Inflammatory macrophage (primary cell): ENCODE measurements around the gene SLC66A1.
A peak's percentile ranks its signal among the peaks of the same experiment; 100 is the strongest.

Experiments used
- DNase-seq, 2 donors: peaks; one replicate each; pipeline ENCODE4 v3.0.0-alpha.2; 2020 to 2022

Gene SLC66A1

DNA sequence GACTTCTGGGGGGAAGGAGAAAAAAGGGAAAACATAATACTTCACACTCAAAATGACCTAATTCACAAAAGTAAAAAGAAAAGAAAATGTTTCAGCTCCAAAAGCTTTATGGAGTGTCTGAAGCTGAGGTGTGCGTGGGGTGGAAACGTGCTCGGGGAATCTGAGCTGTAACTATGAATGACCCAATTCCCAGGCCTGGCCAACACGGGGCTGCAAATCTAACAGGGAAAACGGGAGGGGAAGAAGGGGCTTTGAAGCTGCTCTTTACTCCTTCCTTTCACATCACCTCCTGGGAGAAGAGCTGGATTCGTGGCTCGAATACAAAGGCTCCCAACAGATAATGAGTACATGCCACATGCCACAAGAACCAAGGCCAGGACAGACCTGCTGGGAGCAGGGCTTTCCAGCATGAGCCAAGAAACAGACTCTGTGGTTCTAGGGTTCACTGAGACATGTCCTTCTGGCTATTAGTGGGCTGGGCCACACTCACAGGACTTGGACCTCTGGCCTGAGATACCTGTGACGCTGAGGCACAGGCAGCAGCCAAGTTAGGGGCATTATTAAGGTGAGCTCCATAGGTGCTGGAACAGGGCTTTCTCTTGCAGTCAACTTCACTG lies 51.5 kb downstream of the SLC66A1 start:
- DNase-seq: no peak

DNA sequence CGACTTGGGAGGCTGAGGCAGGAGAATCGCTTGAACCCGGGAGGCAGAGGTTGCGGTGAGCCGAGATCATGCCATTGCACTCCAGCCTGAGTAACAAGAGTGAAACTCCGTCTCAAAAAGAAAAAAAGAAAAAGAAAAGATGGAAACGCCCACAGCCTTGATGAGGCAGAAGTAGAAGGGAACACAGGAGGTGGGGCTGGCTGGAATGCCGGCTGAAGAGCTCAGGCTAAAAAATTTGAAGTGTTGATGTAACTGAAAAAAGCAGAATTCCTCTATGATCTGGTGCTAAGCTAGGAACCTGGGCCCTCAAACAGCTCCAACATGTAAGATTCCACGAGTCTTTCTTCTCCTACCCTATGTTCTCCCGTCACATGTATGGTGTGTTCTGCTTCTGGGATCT lies 53.6 kb downstream of the SLC66A1 start:
- no peak for DNase-seq

DNA sequence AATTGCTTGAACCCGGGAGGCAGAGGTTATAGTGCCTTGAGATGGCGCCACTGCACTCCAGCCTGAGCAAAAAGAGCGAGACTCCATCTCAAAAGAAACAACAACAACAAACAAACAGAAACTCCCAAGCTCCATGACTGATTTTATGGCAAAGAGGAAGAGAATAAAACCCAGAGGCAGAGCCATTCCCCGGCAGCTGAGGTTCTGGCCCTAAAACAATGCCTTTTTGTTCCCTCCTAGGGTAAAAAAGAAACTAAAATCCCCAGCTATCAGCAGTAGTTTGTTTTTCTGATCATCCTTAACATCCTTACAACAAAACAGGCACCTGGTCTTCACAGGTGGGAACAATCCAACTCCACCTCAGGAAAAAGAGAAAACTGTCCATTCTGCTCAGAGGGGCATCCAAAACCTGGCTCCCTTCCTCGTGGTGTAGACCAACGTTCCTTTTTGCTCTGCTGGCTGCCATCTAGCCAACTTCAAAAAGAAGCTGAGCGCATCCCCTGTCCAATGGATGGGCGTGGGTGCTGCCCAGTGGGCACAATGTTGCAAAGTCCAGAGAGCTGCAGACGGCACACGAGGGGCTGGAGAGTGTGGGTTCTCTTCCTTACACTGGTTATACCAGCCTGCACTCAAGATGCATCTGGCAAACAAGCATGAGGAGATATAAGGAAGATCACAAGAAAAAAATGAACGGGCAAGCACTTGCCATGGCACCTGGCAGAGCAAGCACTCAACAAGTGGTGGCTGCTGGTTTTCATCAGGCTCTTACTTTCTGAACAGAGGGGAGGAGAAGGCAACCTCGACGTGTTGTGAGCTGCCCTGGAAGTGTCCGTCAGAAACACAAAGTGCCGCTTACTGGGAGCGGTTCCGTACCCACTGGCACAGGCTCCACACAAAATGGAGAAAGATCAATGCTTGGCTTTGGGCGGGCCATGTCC lies 54.7 kb downstream of the SLC66A1 start:
- no peak for DNase-seq

DNA sequence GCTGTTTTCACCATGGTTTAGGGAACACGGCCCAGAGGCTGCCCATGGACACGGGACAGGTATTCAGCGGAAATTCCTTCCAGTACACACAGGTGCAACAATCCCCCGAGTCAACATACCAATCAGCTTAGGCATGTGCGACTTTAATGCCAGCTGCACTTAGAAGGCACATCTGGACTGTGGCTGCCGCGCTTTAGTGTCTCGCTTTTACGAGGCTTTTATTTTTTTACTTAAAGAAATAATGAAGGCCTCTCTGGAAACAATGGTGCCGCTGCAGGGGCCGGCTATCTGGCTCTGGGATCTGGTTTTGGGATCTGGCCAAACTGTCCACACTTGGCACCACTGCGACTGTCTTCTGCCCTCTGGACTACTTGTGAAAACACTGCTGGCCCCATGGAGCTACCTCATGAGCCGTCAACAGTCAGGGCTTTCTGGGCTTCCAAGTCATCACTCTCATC lies 55.5 kb downstream of the SLC66A1 start:
- DNase-seq: no peak

DNA sequence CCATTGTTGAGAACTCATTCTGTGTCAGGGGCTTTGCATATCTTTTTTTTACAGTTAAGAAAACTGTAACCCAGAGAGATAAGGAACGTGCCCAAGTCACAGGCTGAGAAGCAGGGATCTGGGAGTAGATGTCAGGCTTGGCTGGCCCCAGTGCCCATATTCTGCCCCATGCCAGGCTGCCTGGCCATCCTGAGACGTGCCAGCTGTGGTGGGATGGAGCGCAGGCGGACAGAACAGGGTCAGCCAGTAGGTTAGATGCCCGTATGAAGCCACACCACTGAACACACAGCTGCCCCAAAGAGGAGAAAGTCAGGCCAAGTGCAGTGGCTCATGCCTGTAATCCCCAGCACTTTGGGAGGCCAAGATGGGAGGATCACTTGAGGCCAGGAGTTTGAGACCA lies 55.9 kb downstream of the SLC66A1 start:
- no peak for DNase-seq

DNA sequence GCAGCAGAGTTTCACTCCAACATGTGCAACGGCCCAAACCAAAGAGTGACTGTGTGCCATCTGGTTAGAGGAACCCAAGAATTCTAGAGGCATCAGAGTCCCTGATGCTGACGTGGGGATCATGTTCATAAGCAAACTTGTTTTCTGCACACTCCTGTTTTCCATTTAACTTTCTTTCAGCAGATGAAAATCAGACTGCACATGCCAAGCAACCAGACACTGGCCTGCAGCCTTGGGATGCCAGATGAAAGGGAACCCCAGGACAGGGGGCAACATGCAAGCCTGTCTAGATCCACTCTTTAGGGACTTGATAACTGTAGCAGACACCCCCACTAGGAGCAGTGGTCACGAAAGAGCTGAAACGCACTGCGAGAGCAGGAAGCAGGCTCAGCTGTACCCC lies 56.8 kb downstream of the SLC66A1 start:
- DNase-seq: no peak

DNA sequence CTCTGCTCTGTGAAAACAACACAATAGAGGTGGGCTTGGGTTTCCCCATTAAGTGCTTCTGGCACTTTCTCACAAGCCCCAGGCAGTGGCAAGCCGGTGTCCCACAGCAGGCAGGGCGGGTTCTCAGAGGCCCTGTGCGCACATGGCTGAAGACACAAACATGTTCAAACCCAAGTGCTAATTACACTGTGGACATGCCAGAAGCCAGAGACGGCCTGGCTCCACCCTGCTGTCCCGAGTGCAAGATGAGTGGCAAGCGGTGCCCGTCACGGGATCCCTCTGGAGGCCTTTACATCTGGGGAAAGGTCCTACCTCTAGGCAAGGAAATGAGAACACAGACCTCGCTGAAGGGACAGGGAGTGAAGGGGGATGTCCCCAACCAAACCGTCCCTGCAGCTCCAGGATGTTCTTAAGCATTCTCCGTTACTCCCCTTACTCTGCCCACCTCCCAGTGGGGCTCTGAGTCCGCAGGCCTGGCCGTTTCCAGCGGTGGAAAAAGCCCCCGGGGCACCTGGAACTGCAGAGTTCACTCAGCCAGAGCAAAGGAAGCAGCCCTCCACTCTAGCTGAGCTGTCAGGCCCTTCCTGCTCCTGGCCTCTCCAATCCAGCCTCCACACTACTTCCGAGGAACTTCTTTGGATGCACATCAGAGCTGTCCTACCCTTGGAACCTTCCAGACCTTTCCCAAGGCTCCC lies 57.4 kb downstream of the SLC66A1 start:
- DNase-seq: no peak

DNA sequence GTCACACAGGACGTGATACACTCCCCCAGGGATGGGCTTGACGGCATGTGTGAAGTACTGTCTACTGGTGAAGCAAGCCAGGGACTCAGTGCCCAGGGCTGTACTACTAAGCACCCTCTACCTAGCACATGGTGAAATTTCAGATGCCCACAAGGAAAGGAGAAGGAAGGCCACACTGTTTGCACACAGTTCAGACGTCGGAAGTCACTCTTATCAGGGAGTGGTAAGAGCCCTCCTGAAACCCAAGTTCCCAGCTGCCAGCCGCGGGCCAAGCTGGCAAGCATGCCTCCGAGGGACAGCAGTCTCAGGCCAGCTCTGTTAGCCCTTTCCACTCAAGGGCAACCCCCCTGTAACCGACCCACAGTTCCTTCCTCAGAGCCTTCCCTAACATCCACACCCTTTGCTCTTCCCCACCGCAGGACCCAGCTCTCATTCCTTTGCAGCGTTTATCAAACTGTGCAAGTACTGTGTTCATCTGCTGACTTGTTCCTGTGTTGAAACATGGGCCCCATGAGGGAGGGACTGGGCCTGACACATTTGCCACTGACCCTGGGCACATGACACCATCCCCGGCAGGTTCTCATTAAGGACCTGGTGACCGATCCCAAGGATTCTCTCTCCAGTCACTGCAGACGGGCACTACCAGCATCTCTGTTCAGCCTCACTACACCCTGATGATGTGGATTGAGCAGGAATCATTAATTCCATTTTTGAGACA lies 58.5 kb downstream of the SLC66A1 start:
- DNase-seq: peak; percentile 32 to 51

DNA sequence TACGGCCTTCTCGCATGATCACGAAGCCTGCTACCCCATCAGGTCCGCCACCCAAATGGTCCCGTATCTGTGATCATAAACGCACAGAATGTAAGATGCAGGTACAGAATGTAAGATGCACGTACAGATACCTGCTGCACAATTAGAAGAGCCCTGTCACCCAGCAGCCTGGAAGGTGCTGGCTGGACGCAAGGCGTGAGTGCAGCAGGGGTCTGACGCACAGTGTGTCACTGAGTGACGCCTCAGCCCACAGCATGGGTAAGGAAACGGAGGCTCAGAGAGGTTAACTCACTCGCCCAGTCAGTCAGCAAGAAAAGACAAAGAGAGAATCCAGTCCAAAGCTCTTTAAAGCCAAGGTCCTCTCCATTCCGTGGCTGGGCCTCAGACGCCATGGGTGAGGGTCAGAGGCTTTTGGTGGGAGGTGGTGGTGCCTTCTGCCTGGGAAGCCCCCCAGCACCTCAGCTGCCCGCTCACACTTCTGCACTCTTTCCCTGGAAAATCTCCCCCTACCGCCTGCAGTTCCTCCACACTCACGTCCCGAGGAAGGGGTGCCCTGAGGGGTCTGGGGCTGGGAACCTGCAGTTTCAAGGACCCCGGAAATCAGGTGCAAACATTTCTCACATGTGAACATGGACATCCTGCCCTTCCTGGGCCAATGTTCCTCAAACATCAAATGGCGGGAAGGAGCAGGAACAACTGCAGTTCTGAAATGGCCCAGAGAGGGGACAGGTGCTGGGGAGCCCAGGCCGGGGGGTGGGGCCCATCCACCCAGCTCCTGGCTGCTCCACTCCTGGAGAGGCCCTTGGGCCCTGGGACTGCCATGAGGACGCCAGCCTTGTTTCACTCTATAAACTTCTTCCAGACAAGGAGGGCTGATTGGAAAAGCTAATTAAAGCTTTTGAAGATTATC lies 59.4 kb downstream of the SLC66A1 start:
- no peak for DNase-seq

DNA sequence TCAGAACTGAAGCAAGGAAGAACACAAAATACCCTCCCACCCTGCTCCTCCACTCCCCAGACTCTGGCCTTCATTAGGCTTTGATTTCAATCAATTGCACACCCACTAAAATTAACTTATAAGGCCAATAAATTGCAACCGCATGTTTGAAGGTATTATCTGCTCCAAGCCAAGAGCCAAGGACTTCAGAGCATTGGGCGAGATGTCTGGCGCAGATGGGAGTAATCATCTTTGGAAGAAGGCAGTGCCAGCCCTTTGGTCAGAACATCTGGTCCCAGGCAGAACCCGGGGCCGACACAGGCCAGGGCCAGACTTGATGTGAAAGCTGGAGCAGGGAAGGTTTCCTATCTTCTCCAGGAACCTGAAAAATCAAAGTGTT lies 60.0 kb downstream of the SLC66A1 start:
- no peak for DNase-seq

DNA sequence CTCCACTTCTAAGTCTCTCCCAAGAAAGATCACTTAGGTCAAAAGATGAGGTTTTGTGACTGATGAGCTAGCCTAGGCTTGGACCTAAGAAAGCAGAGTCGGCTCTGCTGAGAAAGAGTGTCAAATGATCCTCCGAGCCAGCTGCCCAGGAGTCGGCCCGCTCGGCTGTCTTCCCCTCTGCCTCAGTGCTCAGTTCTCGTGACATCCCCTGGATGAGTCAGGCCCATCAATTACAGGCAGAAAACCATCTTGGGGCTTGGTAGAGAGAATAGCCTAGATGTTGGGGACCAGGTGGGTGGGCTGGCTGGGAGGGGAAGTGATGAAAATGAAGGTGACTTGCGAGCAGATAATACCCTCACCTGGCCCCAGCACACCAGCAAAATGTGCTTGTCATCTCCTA lies 60.5 kb downstream of the SLC66A1 start:
- no peak for DNase-seq

DNA sequence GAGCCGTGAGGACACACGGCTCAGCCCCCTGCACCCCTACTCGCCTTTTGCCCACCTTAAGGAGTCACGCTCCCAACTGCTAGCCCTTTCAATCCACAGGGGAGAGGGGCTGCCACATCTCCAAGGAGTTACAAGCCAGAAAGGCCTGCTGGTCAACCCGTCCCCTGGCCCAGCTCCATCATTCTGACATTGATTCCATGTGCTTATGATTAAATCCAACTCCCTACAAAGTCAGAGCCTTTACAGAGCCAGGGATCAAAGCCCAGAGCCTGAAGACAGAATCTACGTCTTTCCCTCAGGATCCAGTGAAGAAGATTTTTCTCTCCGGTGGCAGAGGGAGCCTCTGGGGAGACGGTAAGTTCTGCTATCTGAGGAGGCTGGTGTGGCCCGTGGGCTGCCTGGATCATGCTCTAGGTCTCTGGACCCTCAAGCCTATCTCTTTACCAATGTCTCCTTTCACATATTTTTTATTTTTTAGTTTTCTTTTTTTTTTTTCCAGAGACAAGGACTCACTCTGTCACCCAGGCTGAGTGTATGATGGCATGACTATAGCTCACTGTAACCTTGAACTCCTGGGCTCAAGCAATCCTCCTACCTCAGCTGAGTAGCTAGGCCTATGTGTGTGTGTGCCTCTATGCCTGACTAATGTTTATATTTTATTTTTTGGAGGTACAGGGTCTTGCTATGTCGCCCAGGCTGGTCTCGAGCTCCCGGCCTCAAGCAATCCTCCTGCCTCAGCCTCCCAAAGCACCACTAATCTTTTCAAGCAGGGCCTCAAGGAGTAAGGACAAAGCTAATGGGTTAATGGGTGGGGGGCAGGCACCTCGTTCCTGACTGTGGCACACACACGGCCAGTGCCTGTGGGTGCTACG lies 61.3 kb downstream of the SLC66A1 start:
- DNase-seq: no peak

DNA sequence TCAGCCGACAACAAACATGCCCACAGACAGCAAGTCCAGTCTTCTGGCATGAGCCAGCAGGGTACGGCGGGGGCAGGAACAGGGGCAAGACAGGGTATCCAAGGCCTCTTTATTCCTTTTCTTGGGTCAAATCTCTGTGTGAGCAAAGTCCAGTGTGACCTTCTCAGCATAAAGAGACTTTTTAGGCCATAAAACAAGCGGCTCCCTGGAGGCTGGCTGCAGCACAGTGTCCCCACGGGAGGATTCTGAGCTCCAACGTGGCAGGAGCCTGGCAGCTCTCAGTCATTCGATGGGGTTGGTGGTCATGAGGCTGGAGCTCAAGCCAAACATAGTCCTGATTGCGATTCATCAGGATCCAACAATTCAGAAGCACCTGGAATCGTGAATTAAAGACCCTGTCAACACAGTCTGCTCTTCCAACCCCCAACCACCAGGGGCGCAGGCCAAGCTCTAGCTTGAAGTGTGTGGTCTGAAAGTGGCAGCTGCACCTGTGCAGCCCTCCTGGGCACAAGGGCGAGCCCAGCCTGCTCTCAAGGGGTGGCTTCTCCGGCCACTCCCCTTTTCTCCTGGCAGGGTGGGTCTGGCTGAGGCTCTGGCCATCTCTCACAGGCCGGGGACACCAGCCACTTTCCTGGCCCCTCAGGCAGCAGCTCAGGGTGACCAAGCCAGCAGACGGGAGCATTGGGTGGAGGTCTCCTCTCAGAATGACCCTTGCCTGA lies 62.1 kb downstream of the SLC66A1 start:
- DNase-seq: no peak

DNA sequence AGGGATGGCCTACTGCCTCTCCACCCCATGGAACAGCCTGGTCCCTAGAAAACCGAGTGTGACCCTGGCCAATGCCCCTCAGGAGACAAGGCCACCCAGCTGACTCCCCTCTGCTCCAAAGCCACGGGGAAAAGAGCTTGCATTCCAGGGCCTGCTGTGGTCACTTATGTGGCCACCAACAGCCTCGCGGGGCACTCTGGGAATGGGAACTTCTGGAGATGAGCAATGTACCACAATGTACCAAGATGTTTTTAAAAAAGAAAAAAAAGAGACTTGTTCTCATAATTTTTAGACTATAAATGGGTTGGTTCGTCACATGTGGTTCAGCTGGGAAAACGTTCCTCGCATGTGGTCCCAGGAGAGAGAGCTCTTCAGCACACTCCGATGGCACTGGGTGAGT lies 62.8 kb downstream of the SLC66A1 start:
- DNase-seq: no peak

DNA sequence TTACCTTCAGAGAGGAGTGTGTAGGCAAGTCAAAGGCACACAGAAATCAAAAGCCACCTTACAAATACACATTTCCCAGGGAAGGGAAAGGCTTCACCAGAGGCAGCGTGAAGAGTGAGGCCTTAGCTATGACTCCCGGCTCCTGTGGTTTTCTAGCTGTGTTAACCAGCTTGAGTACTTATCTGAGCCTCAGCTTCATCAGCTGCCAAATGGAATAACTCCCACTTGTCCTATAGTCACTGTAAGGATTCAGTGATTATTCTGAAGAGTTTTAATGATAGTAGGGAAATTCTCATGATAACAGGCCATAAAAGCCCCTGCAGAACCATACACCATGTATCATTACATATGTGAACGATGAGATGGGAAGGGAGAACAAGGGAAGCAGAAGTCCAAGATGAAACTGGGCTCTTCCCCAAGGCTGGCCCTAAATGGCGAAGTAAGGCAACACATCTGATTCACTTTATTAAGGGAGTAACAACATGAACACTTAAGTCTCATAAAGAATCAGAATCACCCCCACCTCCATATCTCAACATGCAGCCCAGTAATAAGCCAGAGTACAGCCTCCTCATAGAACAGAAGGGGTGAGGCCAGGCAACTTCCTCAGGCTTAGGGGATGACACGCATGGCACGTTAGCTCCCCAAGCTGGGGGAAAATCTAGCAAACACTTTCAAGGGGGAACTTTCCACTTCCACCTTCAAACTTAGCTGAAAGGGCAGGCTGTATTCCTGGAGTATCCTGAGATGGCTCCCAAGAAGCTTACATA lies 63.7 kb downstream of the SLC66A1 start:
- peak; percentile 3 to 32 for DNase-seq

DNA sequence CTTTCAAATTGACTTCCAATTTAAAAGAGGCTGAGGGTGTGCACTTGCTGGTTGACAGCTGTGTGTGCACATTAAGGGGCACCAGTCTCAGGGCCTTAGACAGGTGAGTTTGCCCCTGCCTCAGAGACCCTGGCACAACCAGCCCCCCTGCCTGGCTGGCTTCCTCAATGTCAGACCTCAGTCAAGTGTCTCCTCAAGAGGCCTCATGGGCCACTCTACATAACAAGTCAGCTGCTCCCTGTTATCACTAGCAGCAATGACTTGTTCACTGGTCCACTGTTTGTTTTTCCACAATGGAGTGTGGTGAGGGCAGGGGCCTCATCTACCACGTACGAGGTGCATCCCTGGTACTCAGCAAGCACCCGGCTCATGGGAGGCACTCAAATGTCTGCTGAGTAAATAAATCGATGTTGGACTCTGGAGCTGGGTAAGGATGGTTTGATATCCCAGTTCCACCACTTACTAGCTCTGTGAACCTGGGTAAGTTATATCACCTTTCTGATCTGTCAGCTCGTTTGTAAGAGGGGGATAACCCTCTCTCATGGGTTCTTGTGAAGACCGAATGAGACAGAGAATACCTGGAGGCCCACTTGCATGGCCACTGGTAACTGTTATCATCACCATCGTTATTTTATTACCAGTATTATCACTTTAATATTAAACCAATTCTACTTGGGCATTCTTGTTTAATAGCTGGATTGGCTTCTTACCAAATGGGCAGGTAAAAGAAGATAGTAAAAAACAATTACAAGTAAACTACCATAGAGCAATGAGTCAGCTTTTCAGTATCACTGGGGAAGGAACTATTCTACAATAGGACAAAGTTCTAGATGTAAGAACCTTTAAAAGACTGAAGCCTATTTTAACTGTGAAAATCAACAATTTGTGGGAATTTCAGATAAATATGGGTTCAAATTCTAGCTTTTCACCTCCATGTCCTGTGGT lies 64.6 kb downstream of the SLC66A1 start:
- no peak for DNase-seq

DNA sequence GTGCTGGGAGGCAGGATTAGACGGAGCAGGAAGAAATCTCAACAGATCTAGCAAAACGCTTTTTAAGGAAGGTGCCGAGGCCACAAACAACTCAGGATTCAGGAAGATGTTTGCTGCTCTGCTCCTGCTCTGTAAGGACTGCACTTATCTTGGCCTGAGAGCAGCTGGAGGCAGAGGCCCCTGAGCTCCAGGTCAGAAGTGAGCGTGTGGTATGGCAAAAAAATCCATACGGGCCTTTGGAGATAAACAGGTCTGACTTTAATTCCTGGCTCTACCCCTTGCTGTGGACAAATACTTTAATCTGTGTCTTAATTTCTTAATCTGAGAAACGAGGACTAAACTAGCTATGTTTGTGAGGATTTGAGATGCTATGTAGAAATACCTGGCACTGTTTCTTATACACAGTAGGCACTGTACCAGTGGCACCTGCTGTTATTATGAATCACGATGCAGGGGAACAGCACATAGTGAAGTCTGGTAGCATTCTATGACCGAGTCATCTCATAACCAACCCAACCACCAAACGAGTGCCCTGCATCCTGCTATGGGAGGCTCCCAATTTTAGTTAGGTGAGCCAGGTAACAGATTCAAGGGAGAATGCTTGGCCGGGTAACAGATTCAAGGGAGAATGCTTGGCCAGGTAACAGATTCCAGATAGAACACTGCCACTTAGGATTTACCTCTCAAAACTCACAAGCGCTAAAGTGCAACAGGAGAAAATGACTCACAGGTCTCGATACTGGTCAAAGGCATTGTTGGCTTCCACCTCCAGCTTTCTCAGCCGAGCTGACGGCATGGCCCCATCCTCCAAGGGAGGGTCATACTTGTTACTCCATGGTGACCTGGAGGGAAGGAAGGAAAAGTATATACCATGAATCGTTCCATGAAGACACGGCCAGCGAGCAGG lies 65.9 kb downstream of the SLC66A1 start:
- no peak for DNase-seq
